SK-N-SH (cell line): Measurements from ENCODE around the gene CD320. TPM values are rescaled to one million over a fixed set of nuclear protein-coding genes. Genes with fewer than 3 reads are reported as not detected.

Experiments
- CTCF ChIA-PET: fragments of 300-600, 350-600 bp; formaldehyde crosslinking; extraction: SDS; loops from one replicate; lab custom pipeline; 2021; lab: Yijun Ruan, JAX
- POLR2A ChIA-PET: fragments of 350-600 bp; sonication (Branson Sonifier 250); formaldehyde crosslinking; extraction: SDS; loops from one replicate; lab custom pipeline; 2020; ENCODE audit warnings: antibody characterized with exemption, inconsistent platforms; lab: Yijun Ruan, JAX
- DNase-seq: peaks from one replicate; pipeline ENCODE4 v3.0.0; 2012
- H2AFZ ChIP-seq: fragments of 200-600 bp; sonication (generic); 2 replicates; pipeline ENCODE4 v1.8.1; 2016; ENCODE audit warnings: antibody characterized with exemption, mild to moderate bottlenecking, low read depth
- H3F3A ChIP-seq: fragments of 200-600 bp; sonication (generic); replicated peaks from 2 replicates; pipeline ENCODE3; 2016; ENCODE audit warnings: antibody characterized with exemption, mild to moderate bottlenecking; ENCODE audit not compliant: insufficient read depth
- H3K27ac ChIP-seq, 2 experiments: fragments of 200-500 bp in 1 of 2; fragments of 200-600 bp in 1 of 2; sonication (Bioruptor generic) in 1 of 2; sonication (generic), shearing (Covaris generic) in 1 of 2; 2 replicates each; pipeline versions ENCODE4 v1.5.1 to v1.6.1; 2014 to 2016; ENCODE audit warnings: low read depth in 2 of 2, inconsistent platforms in 1 of 2, low read length in 1 of 2, mild to moderate bottlenecking in 1 of 2, mixed read lengths in 1 of 2
- H3K27me3 ChIP-seq: fragments of 200-600 bp; sonication (generic), shearing (Covaris generic); 2 replicates; pipeline ENCODE4 v1.6.1; 2016; ENCODE audit warnings: mixed run types; ENCODE audit not compliant: insufficient read depth
- H3K36me3 ChIP-seq, 2 experiments: fragments of 200-500 bp in 1 of 2; fragments of 200-600 bp in 1 of 2; sonication (Bioruptor generic) in 1 of 2; sonication (generic) in 1 of 2; replicated peaks in 1 of 2; 2 replicates each; pipeline versions ENCODE3 to v1.5.1; 2014 to 2016; ENCODE audit warnings: low read length in 1 of 2, mild to moderate bottlenecking in 1 of 2; ENCODE audit not compliant: insufficient read depth in 2 of 2, control insufficient read depth in 1 of 2
- H3K4me1 ChIP-seq, 2 experiments: fragments of 200-500 bp in 1 of 2; fragments of 200-600 bp in 1 of 2; sonication (Bioruptor generic) in 1 of 2; sonication (generic), shearing (Covaris generic) in 1 of 2; 2 replicates each; pipeline versions ENCODE4 v1.5.1 to v1.6.1; 2014 to 2016; ENCODE audit warnings: low read depth in 1 of 2, low read length in 1 of 2, mixed run types in 1 of 2; ENCODE audit not compliant: insufficient read depth in 2 of 2, control insufficient read depth in 1 of 2
- H3K4me2 ChIP-seq: fragments of 200-600 bp; sonication (generic), shearing (Covaris generic); 2 replicates; pipeline ENCODE4 v1.6.1; 2017; ENCODE audit warnings: mixed run types
- H3K4me3 ChIP-seq, 2 experiments: fragments of 200-500 bp in 1 of 2; fragments of 200-600 bp in 1 of 2; sonication (Bioruptor generic) in 1 of 2; sonication (generic), shearing (Covaris generic) in 1 of 2; 2 replicates each; pipeline versions ENCODE4 v1.5.1 to v1.8.1; 2014 to 2016; ENCODE audit warnings: low read depth in 2 of 2, inconsistent platforms in 1 of 2, low read length in 1 of 2, mild to moderate bottlenecking in 1 of 2, mixed read lengths in 1 of 2, moderate library complexity in 1 of 2
- H3K79me2 ChIP-seq: fragments of 200-600 bp; sonication (generic); 2 replicates; pipeline ENCODE4 v1.8.1; 2017; ENCODE audit warnings: mild to moderate bottlenecking; ENCODE audit not compliant: insufficient read depth
- H3K9ac ChIP-seq: fragments of 200-600 bp; sonication (generic); 2 replicates; pipeline ENCODE4 v1.6.1; 2017; ENCODE audit warnings: mixed run types
- H3K9me2 ChIP-seq: fragments of 200-600 bp; sonication (generic); 2 replicates; pipeline ENCODE4 v1.6.1; 2017; ENCODE audit warnings: mixed run types
- H3K9me3 ChIP-seq: fragments of 200-600 bp; sonication (generic); 2 replicates; pipeline ENCODE4 v1.6.1; 2017; ENCODE audit warnings: mixed run types, mild to moderate bottlenecking, moderate library complexity
- H4K20me1 ChIP-seq: fragments of 200-600 bp; sonication (generic); 2 replicates; pipeline ENCODE4 v1.6.1; 2017; ENCODE audit warnings: mild to moderate bottlenecking, mixed run types; ENCODE audit not compliant: insufficient read depth
- CHD2 ChIP-seq: fragments of 150-350 bp; IDR thresholded peaks from 2 replicates; pipeline ENCODE4 v1.6.1; 2018; ENCODE audit warnings: low read length; ENCODE audit not compliant: partially characterized antibody
- CTCF ChIP-seq: fragments of 200-600 bp; sonication (generic); IDR thresholded peaks from 2 replicates; pipeline ENCODE4 v1.6.1; 2017; ENCODE audit warnings: antibody characterized with exemption, mild to moderate bottlenecking, moderate library complexity
- ELF1 ChIP-seq: IDR thresholded peaks from 2 replicates; pipeline ENCODE4 v1.4.0; 2012
- EP300 ChIP-seq, 2 experiments: IDR thresholded peaks; 2 replicates each; pipeline versions ENCODE4 v1.4.0 to v1.6.1; 2012; ENCODE audit warnings: borderline replicate concordance in 1 of 2, low read depth in 1 of 2, low read length in 1 of 2
- FOSL2 ChIP-seq: IDR thresholded peaks from 2 replicates; pipeline ENCODE4 v1.4.0; 2012; ENCODE audit warnings: low read depth, mild to moderate bottlenecking, moderate library complexity, borderline replicate concordance
- FOXJ3 ChIP-seq: sonication (generic); formaldehyde crosslinking; IDR thresholded peaks from 2 replicates; pipeline ENCODE4 v1.5.1; 2020; ENCODE audit warnings: mild to moderate bottlenecking, missing genetic modification reagents
- FOXM1 ChIP-seq: IDR thresholded peaks from 2 replicates; pipeline ENCODE4 v1.4.0; 2012; ENCODE audit warnings: low read depth, mild to moderate bottlenecking
- GATA2 ChIP-seq: sonication (generic); formaldehyde crosslinking; IDR thresholded peaks from 2 replicates; pipeline ENCODE4 v1.5.0; 2020; ENCODE audit warnings: mild to moderate bottlenecking, missing genetic modification reagents
- IRF3 ChIP-seq: fragments of 150-350 bp; IDR thresholded peaks from 2 replicates; pipeline ENCODE4 v1.6.1; 2016; ENCODE audit warnings: mild to moderate bottlenecking, low read depth, low read length
- MAX ChIP-seq: IDR thresholded peaks from 2 replicates; pipeline ENCODE4 v1.4.0; 2012; ENCODE audit warnings: low read depth
- MEF2A ChIP-seq: IDR thresholded peaks from 2 replicates; pipeline ENCODE4 v1.4.0; 2012; ENCODE audit warnings: low read depth, borderline replicate concordance
- MXI1 ChIP-seq: IDR thresholded peaks from 2 replicates; pipeline ENCODE4 v1.6.1; 2012; ENCODE audit warnings: mild to moderate bottlenecking, low read depth, low read length, improper control_type of control experiment
- NFIC ChIP-seq: IDR thresholded peaks from 2 replicates; pipeline ENCODE4 v1.4.0; 2012; ENCODE audit warnings: borderline replicate concordance
- RAD21 ChIP-seq: IDR thresholded peaks from 2 replicates; pipeline ENCODE4 v1.6.1; 2012; ENCODE audit warnings: mild to moderate bottlenecking, low read length
- TCF12 ChIP-seq: IDR thresholded peaks from 2 replicates; pipeline ENCODE4 v1.4.0; 2012
- YY1 ChIP-seq: IDR thresholded peaks from 2 replicates; pipeline ENCODE4 v1.4.0; 2012; ENCODE audit warnings: low read depth, mild to moderate bottlenecking
- WGBS: methylation state at CpG from one replicate; pipeline ENCODE4 v1.1.6; 2017; ENCODE audit warnings: low lambda C conversion rate; 5-methylcytosine and 5-hydroxymethylcytosine counted together
- polyA plus RNA-seq, 3 experiments: library from polyadenylated mRNA; depleted of rRNA; stranded (reverse); fragments of >200 nt; gene quantifications; 2 replicates each; pipeline ENCODE4 v1.2.3, GENCODE V29; 2012
- TF ChIP-seq, protein P1 (sequence below): IDR thresholded peaks from 2 replicates; pipeline ENCODE4 v1.4.0; 2012; ENCODE audit warnings: low read depth, borderline replicate concordance
- TF ChIP-seq, protein P2 (sequence below): IDR thresholded peaks from 2 replicates; pipeline ENCODE4 v1.6.1; 2012; ENCODE audit warnings: mild to moderate bottlenecking, low read depth, low read length, moderate library complexity

The CD320 gene
- polyA plus RNA-seq, 1 of the 3 experiments (the other 2 are of a cell fraction) = 129 TPM

GRCh38 chr19:8308891-8309291 is 733 bp upstream of the CD320 start:
- Histone ChIP-seq H3K36me3 (peaks cover 3 to 7% of the 10 kb centered on the region in 2 experiments), H3F3A (peaks cover 10% of the 10 kb centered on the region), H3K4me2 (peak overlapping the region; percentile 96; the same call in 1 of the 2 replicates), H2AFZ (0 out of 2 replicates have a peak overlapping the region, but pooled peaks have one; percentile 69), H3K9me3 (no peaks in the 10 kb centered on the region)
- no peak for DNase-seq
- TF ChIP-seq MEF2A (no peak), FOSL2 (no peak), TCF12 (no peak), CHD2 (no peak), IRF3 (no peak), ELF1 (no peak), GATA2 (CRISPR knock-in tag) (no peak), NFIC (no peak), YY1 (no peak), FOXM1 (no peak), FOXJ3 (CRISPR knock-in tag) (no peak), EP300 (IDR thresholded peaks at IDR 0.05; ENCODE audit: borderline replicate concordance in 1 of 2, low read depth in 1 of 2, low read length in 1 of 2) (no peak), CTCF (no peak), MXI1 (no peak), MAX (no peak), RAD21 (no peak)
- TF ChIP-seq, protein P1, sequence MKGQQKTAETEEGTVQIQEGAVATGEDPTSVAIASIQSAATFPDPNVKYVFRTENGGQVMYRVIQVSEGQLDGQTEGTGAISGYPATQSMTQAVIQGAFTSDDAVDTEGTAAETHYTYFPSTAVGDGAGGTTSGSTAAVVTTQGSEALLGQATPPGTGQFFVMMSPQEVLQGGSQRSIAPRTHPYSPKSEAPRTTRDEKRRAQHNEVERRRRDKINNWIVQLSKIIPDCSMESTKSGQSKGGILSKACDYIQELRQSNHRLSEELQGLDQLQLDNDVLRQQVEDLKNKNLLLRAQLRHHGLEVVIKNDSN = no peak
- TF ChIP-seq, protein P2, sequence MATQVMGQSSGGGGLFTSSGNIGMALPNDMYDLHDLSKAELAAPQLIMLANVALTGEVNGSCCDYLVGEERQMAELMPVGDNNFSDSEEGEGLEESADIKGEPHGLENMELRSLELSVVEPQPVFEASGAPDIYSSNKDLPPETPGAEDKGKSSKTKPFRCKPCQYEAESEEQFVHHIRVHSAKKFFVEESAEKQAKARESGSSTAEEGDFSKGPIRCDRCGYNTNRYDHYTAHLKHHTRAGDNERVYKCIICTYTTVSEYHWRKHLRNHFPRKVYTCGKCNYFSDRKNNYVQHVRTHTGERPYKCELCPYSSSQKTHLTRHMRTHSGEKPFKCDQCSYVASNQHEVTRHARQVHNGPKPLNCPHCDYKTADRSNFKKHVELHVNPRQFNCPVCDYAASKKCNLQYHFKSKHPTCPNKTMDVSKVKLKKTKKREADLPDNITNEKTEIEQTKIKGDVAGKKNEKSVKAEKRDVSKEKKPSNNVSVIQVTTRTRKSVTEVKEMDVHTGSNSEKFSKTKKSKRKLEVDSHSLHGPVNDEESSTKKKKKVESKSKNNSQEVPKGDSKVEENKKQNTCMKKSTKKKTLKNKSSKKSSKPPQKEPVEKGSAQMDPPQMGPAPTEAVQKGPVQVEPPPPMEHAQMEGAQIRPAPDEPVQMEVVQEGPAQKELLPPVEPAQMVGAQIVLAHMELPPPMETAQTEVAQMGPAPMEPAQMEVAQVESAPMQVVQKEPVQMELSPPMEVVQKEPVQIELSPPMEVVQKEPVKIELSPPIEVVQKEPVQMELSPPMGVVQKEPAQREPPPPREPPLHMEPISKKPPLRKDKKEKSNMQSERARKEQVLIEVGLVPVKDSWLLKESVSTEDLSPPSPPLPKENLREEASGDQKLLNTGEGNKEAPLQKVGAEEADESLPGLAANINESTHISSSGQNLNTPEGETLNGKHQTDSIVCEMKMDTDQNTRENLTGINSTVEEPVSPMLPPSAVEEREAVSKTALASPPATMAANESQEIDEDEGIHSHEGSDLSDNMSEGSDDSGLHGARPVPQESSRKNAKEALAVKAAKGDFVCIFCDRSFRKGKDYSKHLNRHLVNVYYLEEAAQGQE = no peak
- TF ChIP-seq, all 33 proteins: peak for 0
- Histone ChIP-seq H3K9ac (no peak overlapping the region), H3K79me2 (peaks cover 10% of the 10 kb centered on the region; the same call in 1 of the 2 replicates), H3K4me3 (peak overlapping the region; percentile 57 to 67), H3K27me3 (no peaks in the 10 kb centered on the region), H3K9me2 (no peaks in the 10 kb centered on the region), H4K20me1 (no peaks in the 10 kb centered on the region), H3K4me1 (peaks cover 4 to 12% of the 10 kb centered on the region in 2 experiments; a peak in 2 of 4 replicates), H3K27ac (no peak overlapping the region; a peak in 2 of 4 replicates)
- ChIA-PET POLR2A (interaction anchor here (0.9 kb wide), 1 partner anchor 12 kb away, joined by 3 read pairs; the partner anchor contains the start of genes NDUFA7 and RPS28), CTCF (no interaction called here)
- WGBS = 71% methylated on average over 17 of the region's 17 CpGs
